K562 (cell line): ENCODE results near the gene ITGA11. TPM values are rescaled to one million over a fixed set of nuclear protein-coding genes. Genes with fewer than 3 reads are reported as not detected.
A peak's percentile ranks its signal among the peaks of the same experiment; 100 is the strongest.

Source experiments
- ARID1B ChIP-seq: fragments of 450-650 bp; IDR thresholded peaks from 2 replicates; pipeline ENCODE4 v1.6.1; 2016; ENCODE audit warnings: antibody characterized with exemption, mild to moderate bottlenecking, inconsistent platforms
- BHLHE40 ChIP-seq: IDR thresholded peaks from 2 replicates; pipeline ENCODE4 v1.6.1; 2011; ENCODE audit warnings: low read length, improper control_type of control experiment
- CBFA2T3 ChIP-seq: fragments of 450-650 bp; IDR thresholded peaks from 2 replicates; pipeline ENCODE4 v1.6.1; 2017
- CCAR2 ChIP-seq: fragments of 200-400 bp; formaldehyde crosslinking; IDR thresholded peaks from 2 replicates; pipeline ENCODE4 v1.6.1; 2017; ENCODE audit warnings: mild to moderate bottlenecking, low read depth, low read length
- CREM ChIP-seq: IDR thresholded peaks from 2 replicates; pipeline ENCODE4 v1.6.1; 2014; ENCODE audit warnings: antibody characterized with exemption, low read depth
- CTBP1 ChIP-seq: fragments of 450-650 bp; IDR thresholded peaks from 2 replicates; pipeline ENCODE4 v1.6.1; 2016; ENCODE audit warnings: borderline replicate concordance
- DDX20 ChIP-seq: fragments of 450-650 bp; IDR thresholded peaks from 2 replicates; pipeline ENCODE4 v1.6.1; 2016; ENCODE audit warnings: missing genetic modification characterization, low read depth, mild to moderate bottlenecking, missing compliant biosample characterization, moderate library complexity
- ELF2 ChIP-seq: fragments of 250-450 bp; sonication (Bioruptor Pico); IDR thresholded peaks from 2 replicates; pipeline ENCODE4 v1.5.0; 2021; ENCODE audit warnings: mild to moderate bottlenecking
- HDAC2 ChIP-seq: fragments of 450-650 bp; IDR thresholded peaks from 2 replicates; pipeline ENCODE4 v1.6.1; 2016; ENCODE audit warnings: mild to moderate bottlenecking
- MAZ ChIP-seq, 2 experiments: fragments of 450-650 bp in 1 of 2; sonication (generic) in 1 of 2; formaldehyde crosslinking; IDR thresholded peaks in 1 of 2; conservative IDR thresholded peaks in 1 of 2; 2 replicates each; pipeline versions ENCODE4 v1.4.0 to v1.5.0; 2020; ENCODE audit warnings: mild to moderate bottlenecking in 1 of 2, missing genetic modification reagents in 1 of 2
- NCOA6 ChIP-seq: fragments of 450-650 bp; IDR thresholded peaks from 2 replicates; pipeline ENCODE4 v1.6.1; 2017; ENCODE audit warnings: mild to moderate bottlenecking
- NR1H2 ChIP-seq: sonication (generic); formaldehyde crosslinking; IDR thresholded peaks from 2 replicates; pipeline ENCODE4 v1.4.0; 2020; ENCODE audit warnings: mild to moderate bottlenecking, missing genetic modification reagents
- NR2C2 ChIP-seq, 2 experiments: fragments of 200-800 bp in 1 of 2; sonication (Bioruptor generic) in 1 of 2; sonication (generic) in 1 of 2; formaldehyde crosslinking in 1 of 2; IDR thresholded peaks; 2 replicates each; pipeline versions ENCODE4 v1.6.1 to v1.8.0; 2016 to 2022; ENCODE audit warnings: mild to moderate bottlenecking in 1 of 2, missing compliant biosample characterization in 1 of 2, missing genetic modification characterization in 1 of 2, missing genetic modification reagents in 1 of 2
- PRMT5 ChIP-seq: sonication (generic); formaldehyde crosslinking; IDR thresholded peaks from 2 replicates; pipeline ENCODE4 v1.5.0; 2020; ENCODE audit warnings: missing genetic modification reagents
- RBM15 ChIP-seq: fragments of 200-400 bp; formaldehyde crosslinking; IDR thresholded peaks from 2 replicates; pipeline ENCODE4 v1.6.1; 2018; ENCODE audit warnings: mild to moderate bottlenecking, low read length, moderate library complexity; ENCODE audit not compliant: insufficient read depth
- RFX5 ChIP-seq: IDR thresholded peaks from 2 replicates; pipeline ENCODE4 v1.6.1; 2011; ENCODE audit warnings: low read depth, mild to moderate bottlenecking, improper control_type of control experiment, low read length
- SPI1 ChIP-seq: IDR thresholded peaks from 2 replicates; pipeline ENCODE4 v1.6.1; 2011; ENCODE audit warnings: low read depth, low read length, control low read depth, borderline replicate concordance
- THAP7 ChIP-seq: fragments of 250-450 bp; sonication (Bioruptor Pico); IDR thresholded peaks from 2 replicates; pipeline ENCODE4 v1.5.0; 2021
- TOE1 ChIP-seq, 2 experiments: fragments of 450-650 bp in 1 of 2; sonication (generic) in 1 of 2; formaldehyde crosslinking in 1 of 2; IDR thresholded peaks; 2 replicates each; pipeline versions ENCODE4 v1.7.1 to v1.8.0; 2016 to 2022; ENCODE audit warnings: borderline replicate concordance in 2 of 2, mild to moderate bottlenecking in 2 of 2, antibody characterized with exemption in 1 of 2, inconsistent platforms in 1 of 2, low read depth in 1 of 2, missing genetic modification reagents in 1 of 2, moderate library complexity in 1 of 2
- ZBTB17 ChIP-seq: fragments of 450-650 bp; formaldehyde crosslinking; IDR thresholded peaks from 2 replicates; pipeline ENCODE4 v1.4.0; 2020; ENCODE audit warnings: mild to moderate bottlenecking
- ZKSCAN1 ChIP-seq: fragments of 150-350 bp; IDR thresholded peaks from 2 replicates; pipeline ENCODE4 v1.6.1; 2016; ENCODE audit warnings: low read depth, low read length
- ZNF282 ChIP-seq: sonication (generic); formaldehyde crosslinking; IDR thresholded peaks from 2 replicates; pipeline ENCODE4 v1.8.1; 2023; ENCODE audit warnings: missing genetic modification reagents
- ZNF431 ChIP-seq: sonication (generic); formaldehyde crosslinking; IDR thresholded peaks from 2 replicates; pipeline ENCODE4 v1.8.0; 2022; ENCODE audit warnings: mild to moderate bottlenecking, missing genetic modification reagents
- ZNF77 ChIP-seq: fragments of 250-450 bp; sonication (Bioruptor Pico); IDR thresholded peaks from 2 replicates; pipeline ENCODE4 v1.5.0; 2020
- polyA plus RNA-seq, 8 experiments: library from polyadenylated mRNA; depleted of rRNA in 4 of 8; stranded (reverse) in 5 of 8; unstranded in 3 of 8; fragments of >200 nt; fragmentation: Nextera tagmentation in 2 of 8; fragmentation: Illumina TruSeq in 1 of 8; extraction: Ambion mirVana in 2 of 8; extraction: Trizol in 1 of 8; gene quantifications; 2 replicates each; pipeline versions ENCODE4 v1.2.1 to v1.2.3, GENCODE V29; 2011 to 2014; ENCODE audit warnings: inconsistent platforms in 1 of 8, missing spikeins in 1 of 8
- total RNA-seq, 7 experiments: library from RNA; depleted of rRNA in 6 of 7; stranded (reverse); fragments of >200 nt in 6 of 7; fragmentation: Illumina TruSeq in 2 of 7; extraction: Trizol in 2 of 7; gene quantifications; 2 replicates each; pipeline versions ENCODE4 v1.2.1 to v1.2.3, GENCODE V29; 2011 to 2021; ENCODE audit warnings: low replicate concordance in 1 of 7
- TF ChIP-seq, protein P1 (sequence below), 2 experiments: fragments of 450-650 bp in 1 of 2; IDR thresholded peaks; 2 replicates each; pipeline ENCODE4 v1.6.1; 2011 to 2017; ENCODE audit warnings: low read depth in 2 of 2, antibody characterized with exemption in 1 of 2, borderline replicate concordance in 1 of 2, low read length in 1 of 2, mild to moderate bottlenecking in 1 of 2, mixed read lengths in 1 of 2; ENCODE audit not compliant: control insufficient read depth in 1 of 2
- TF ChIP-seq, protein P2 (sequence below): fragments of 450-650 bp; IDR thresholded peaks from 2 replicates; pipeline ENCODE4 v1.6.1; 2016; ENCODE audit warnings: low read depth, mild to moderate bottlenecking, moderate library complexity

The ITGA11 gene
- total and polyA plus RNA-seq, 9 of the 15 experiments (the other 6 are each of a cell fraction or from before 2014, with no cell fraction given), result 0.01 TPM; not detected in 8

- TF ChIP-seq, protein P1, sequence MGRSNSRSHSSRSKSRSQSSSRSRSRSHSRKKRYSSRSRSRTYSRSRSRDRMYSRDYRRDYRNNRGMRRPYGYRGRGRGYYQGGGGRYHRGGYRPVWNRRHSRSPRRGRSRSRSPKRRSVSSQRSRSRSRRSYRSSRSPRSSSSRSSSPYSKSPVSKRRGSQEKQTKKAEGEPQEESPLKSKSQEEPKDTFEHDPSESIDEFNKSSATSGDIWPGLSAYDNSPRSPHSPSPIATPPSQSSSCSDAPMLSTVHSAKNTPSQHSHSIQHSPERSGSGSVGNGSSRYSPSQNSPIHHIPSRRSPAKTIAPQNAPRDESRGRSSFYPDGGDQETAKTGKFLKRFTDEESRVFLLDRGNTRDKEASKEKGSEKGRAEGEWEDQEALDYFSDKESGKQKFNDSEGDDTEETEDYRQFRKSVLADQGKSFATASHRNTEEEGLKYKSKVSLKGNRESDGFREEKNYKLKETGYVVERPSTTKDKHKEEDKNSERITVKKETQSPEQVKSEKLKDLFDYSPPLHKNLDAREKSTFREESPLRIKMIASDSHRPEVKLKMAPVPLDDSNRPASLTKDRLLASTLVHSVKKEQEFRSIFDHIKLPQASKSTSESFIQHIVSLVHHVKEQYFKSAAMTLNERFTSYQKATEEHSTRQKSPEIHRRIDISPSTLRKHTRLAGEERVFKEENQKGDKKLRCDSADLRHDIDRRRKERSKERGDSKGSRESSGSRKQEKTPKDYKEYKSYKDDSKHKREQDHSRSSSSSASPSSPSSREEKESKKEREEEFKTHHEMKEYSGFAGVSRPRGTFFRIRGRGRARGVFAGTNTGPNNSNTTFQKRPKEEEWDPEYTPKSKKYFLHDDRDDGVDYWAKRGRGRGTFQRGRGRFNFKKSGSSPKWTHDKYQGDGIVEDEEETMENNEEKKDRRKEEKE (IDR thresholded peaks at IDR 0.05; ENCODE audit: borderline replicate concordance in 1 of 2, control insufficient read depth in 1 of 2, low read depth in 2 of 2, low read length in 1 of 2), result no peak
- TF ChIP-seq ELF2 (CRISPR knock-in tag) (no peak), ZNF77 (CRISPR knock-in tag) (no peak), CBFA2T3 (0 out of 2 replicates have a peak, but pooled peaks have one; percentile 8), TOE1 (IDR thresholded peaks at IDR 0.05; ENCODE audit: borderline replicate concordance) (no peak), TOE1 (CRISPR knock-in tag; IDR thresholded peaks at IDR 0.05; ENCODE audit: borderline replicate concordance, low read depth) (no peak), NR1H2 (CRISPR knock-in tag) (no peak), RFX5 (no peak), ZNF431 (no peak), NCOA6 (no peak), DDX20 (no peak), PRMT5 (no peak), SPI1 (peak; percentile 75; the same call in 1 of the 2 replicates), RBM15 (no peak), THAP7 (no peak), HDAC2 (no peak), CREM (peak; percentile 82), CCAR2 (no peak), BHLHE40 (peak; percentile 54; the same call in 1 of the 2 replicates), ARID1B (peak; percentile 63; the same call in 1 of the 2 replicates), NR2C2 (CRISPR knock-in tag; IDR thresholded peaks at IDR 0.05) (no peak), NR2C2 (tag; IDR thresholded peaks at IDR 0.05) (peak; percentile 79), ZKSCAN1 (no peak), MAZ (CRISPR knock-in tag; conservative IDR thresholded peaks at IDR 0.05 in 1 of 2, IDR thresholded peaks at IDR 0.05 in 1 of 2) (no peak), ZNF282 (CRISPR knock-in tag) (no peak), CTBP1 (peak; percentile 28; the same call in 1 of the 2 replicates), ZBTB17 (CRISPR knock-in tag) (no peak)
- TF ChIP-seq, protein P2, sequence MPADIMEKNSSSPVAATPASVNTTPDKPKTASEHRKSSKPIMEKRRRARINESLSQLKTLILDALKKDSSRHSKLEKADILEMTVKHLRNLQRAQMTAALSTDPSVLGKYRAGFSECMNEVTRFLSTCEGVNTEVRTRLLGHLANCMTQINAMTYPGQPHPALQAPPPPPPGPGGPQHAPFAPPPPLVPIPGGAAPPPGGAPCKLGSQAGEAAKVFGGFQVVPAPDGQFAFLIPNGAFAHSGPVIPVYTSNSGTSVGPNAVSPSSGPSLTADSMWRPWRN, result peak; percentile 44; the same call in 1 of the 2 replicates
Observed at GRCh38 chr15:68463996-68464395, 32.0 kb upstream of the ITGA11 start (continued).
